Lung microvascular endothelial cell (primary cell): ENCODE measurements around the gene ACKR2. TPM values are rescaled to one million over a fixed set of nuclear protein-coding genes. Genes with fewer than 3 reads are reported as not detected.

ENCODE experiments used
- total RNA-seq: library from RNA; depleted of rRNA; stranded (reverse); fragments of >200 nt; gene quantifications from 2 replicates; pipeline ENCODE4 v1.2.1, GENCODE V29; 2014

ACKR2 gene
- total RNA-seq, 1 donor from 2014 or later = 71.4 TPM

Other genes starting within 250 kb of the ACKR2 start
- gene SEC22C, start 227.5 kb upstream of the ACKR2 start, total RNA-seq = 63.6 and 95.6 TPM in 2 replicates
- gene SS18L2, start 218.6 kb upstream of the ACKR2 start, total RNA-seq = 27.9 and 35.3 TPM in 2 replicates
- gene NKTR, start 208.8 kb upstream of the ACKR2 start, total RNA-seq = 27.0 and 46.0 TPM in 2 replicates
- 9.8 and 23.6 TPM in 2 replicates for gene ZBTB47, start 155.7 kb upstream of the ACKR2 start, total RNA-seq
- not detected in 2 replicates for gene KLHL40, start 123.9 kb upstream of the ACKR2 start, total RNA-seq
- gene HHATL, start 106.6 kb upstream of the ACKR2 start, total RNA-seq = not detected in 2 replicates
- gene CCDC13, start 36.2 kb upstream of the ACKR2 start, total RNA-seq = 0.20 and 0.22 TPM in 2 replicates
- 93.5 and 95.5 TPM in 2 replicates for gene HIGD1A, start 5.0 kb upstream of the ACKR2 start, total RNA-seq
- gene CYP8B1, start 66.4 kb downstream of the ACKR2 start, total RNA-seq = not detected in 2 replicates
- 0.44 and 1.8 TPM in 2 replicates for gene ZNF662, start 96.7 kb downstream of the ACKR2 start, total RNA-seq
- not detected in 2 replicates for gene GASK1A, start 169.9 kb downstream of the ACKR2 start, total RNA-seq